ENCODE measurements around the gene LZTFL1. TPM values are rescaled to one million over a fixed set of nuclear protein-coding genes. Genes with fewer than 3 reads are reported as not detected.

LZTFL1 gene
- total RNA-seq, 1 experiment from 2014 or later = 21.0 TPM

- Histone ChIP-seq H3K79me2 (ENCODE audit: insufficient read depth, low read length) (no peaks in the 10 kb centered on the region), H2AFZ (ENCODE audit: low read depth, low read length, poor library complexity, severe bottlenecking) (no peak overlapping the region), H3K27me3 (ENCODE audit: insufficient read depth, low read length) (no peaks in the 10 kb centered on the region), H3K9ac (ENCODE audit: low read length) (no peak overlapping the region), H3K4me2 (ENCODE audit: low read length) (no peak overlapping the region), H3K4me1 (ENCODE audit: control insufficient read depth in 1 of 2, insufficient read depth in 2 of 2, low read length in 2 of 2) (peaks cover 3 to 17% of the 10 kb centered on the region in 2 experiments; a peak in 2 of 4 replicates), H3K9me2 (ENCODE audit: insufficient read depth) (no peaks in the 10 kb centered on the region), H3K27ac (ENCODE audit: low read depth, low read length) (no peak overlapping the region), H3K9me3 (ENCODE audit: control insufficient read depth in 1 of 2, insufficient read depth in 1 of 2, low read depth in 1 of 2, low read length in 2 of 2) (no peaks in the 10 kb centered on the region), H4K20me1 (ENCODE audit: insufficient read depth) (no peaks in the 10 kb centered on the region), H3K36me3 (ENCODE audit: control insufficient read depth in 1 of 2, insufficient read depth in 2 of 2, low read length in 2 of 2) (no peaks in the 10 kb centered on the region), H3K4me3 (replicated peaks in 1 of 2; ENCODE audit: low read depth in 1 of 2, low read length in 2 of 2) (no peak overlapping the region)
- BruUV-seq (replicated peaks) = no TSS peak
- ChIA-PET POLR2A (no interaction called here), RAD21 (ENCODE audit: low non-redundant PET in 1 of 2, low total read pairs in 2 of 2, uncharacterized antibody in 2 of 2, unreplicated experiment in 2 of 2) (no interaction called here), CTCF (no interaction called here)
- intact Hi-C loops (cut with micrococcal nuclease) = no loop called here
- DNase-seq (ENCODE audit: low read depth, low spot score) (no peak), ATAC-seq (no peak)
- TF ChIP-seq ZFX (IDR thresholded peaks at IDR 0.05) = no peak
- TF ChIP-seq ZBTB33 (IDR thresholded peaks at IDR 0.05; ENCODE audit: extremely low read depth, insufficient replicate concordance, low read length) = no peak
- no peak for TF ChIP-seq CBX3 (IDR thresholded peaks at IDR 0.05; ENCODE audit: low read depth)
- TF ChIP-seq SP1 (IDR thresholded peaks at IDR 0.05; ENCODE audit: low read depth) = no peak
- TF ChIP-seq CTCF (IDR thresholded peaks at IDR 0.05 in 2 of 3, conservative IDR thresholded peaks at IDR 0.05 in 1 of 3; ENCODE audit: borderline replicate concordance in 1 of 3, insufficient read depth in 1 of 3, low read depth in 2 of 3, low read length in 2 of 3) = no peak
Measured at GRCh38 chr3:45792036-45792435, 49.9 kb downstream of the LZTFL1 start.

- POLR2A ChIA-PET = no interaction called here
- Histone ChIP-seq H3K4me2 (ENCODE audit: low read length) (no peak overlapping the region), H3K9me2 (ENCODE audit: insufficient read depth) (no peaks in the 10 kb centered on the region), H3K4me3 (replicated peaks in 1 of 2; ENCODE audit: low read depth in 1 of 2, low read length in 2 of 2) (no peak overlapping the region), H2AFZ (ENCODE audit: low read depth, low read length, poor library complexity, severe bottlenecking) (no peak overlapping the region), H3K36me3 (ENCODE audit: control insufficient read depth in 1 of 2, insufficient read depth in 2 of 2, low read length in 2 of 2) (no peaks in the 10 kb centered on the region), H3K9ac (ENCODE audit: low read length) (no peak overlapping the region), H3K79me2 (ENCODE audit: insufficient read depth, low read length) (no peaks in the 10 kb centered on the region), H4K20me1 (ENCODE audit: insufficient read depth) (no peaks in the 10 kb centered on the region), H3K27ac (ENCODE audit: low read depth, low read length) (no peak overlapping the region), H3K27me3 (ENCODE audit: insufficient read depth, low read length) (no peaks in the 10 kb centered on the region), H3K9me3 (ENCODE audit: control insufficient read depth in 1 of 2, insufficient read depth in 1 of 2, low read depth in 1 of 2, low read length in 2 of 2) (no peaks in the 10 kb centered on the region), H3K4me1 (ENCODE audit: control insufficient read depth in 1 of 2, insufficient read depth in 2 of 2, low read length in 2 of 2) (peaks cover 3 to 13% of the 10 kb centered on the region in 2 experiments; a peak in 2 of 4 replicates)
- intact Hi-C loops (cut with micrococcal nuclease) = no loop called here
- DNase-seq (ENCODE audit: low read depth, low spot score) (no peak), ATAC-seq (no peak)
- CTCF ChIA-PET = no interaction called here
- RAD21 ChIA-PET (ENCODE audit: low non-redundant PET in 1 of 2, low total read pairs in 2 of 2, uncharacterized antibody in 2 of 2, unreplicated experiment in 2 of 2) = no interaction called here
- BruUV-seq (replicated peaks) = no TSS peak
- no peak for TF ChIP-seq CEBPB (IDR thresholded peaks at IDR 0.05; ENCODE audit: low read depth)
- no peak for TF ChIP-seq MAX (IDR thresholded peaks at IDR 0.05)
- no peak for TF ChIP-seq FOSL1 (IDR thresholded peaks at IDR 0.05; ENCODE audit: low read depth)
- no peak for TF ChIP-seq EGR1 (IDR thresholded peaks at IDR 0.05; ENCODE audit: low read depth)
- no peak for TF ChIP-seq EZH2 (IDR thresholded peaks at IDR 0.05)
- no peak for TF ChIP-seq ELF1 (IDR thresholded peaks at IDR 0.05; ENCODE audit: borderline replicate concordance, low read depth)
- no peak for TF ChIP-seq POLR2AphosphoS5 (IDR thresholded peaks at IDR 0.05; ENCODE audit: low read depth, low read length)
- TF ChIP-seq RAD21 (IDR thresholded peaks at IDR 0.05; ENCODE audit: low read depth) = no peak
- no peak for TF ChIP-seq TCF7L2 (IDR thresholded peaks at IDR 0.05; ENCODE audit: borderline replicate concordance, extremely low read depth, insufficient read depth, insufficient read length)
Measured at GRCh38 chr3:45790596-45790995, 51.3 kb downstream of the LZTFL1 start.
